K562 (cell line): Measurements from ENCODE around the gene UBE2O. TPM values are rescaled to one million over a fixed set of nuclear protein-coding genes. Genes with fewer than 3 reads are reported as not detected.

ENCODE experiments used
- ATAC-seq: fragments of 200-7000 bp; cut with Tn5 transposase; 3 replicates; pipeline ENCODE4 v1.9.1; 2020; ENCODE audit warnings: moderate library complexity
- BruUV-seq: library from RNA; stranded (reverse); fragments of 400-500 nt; replicated peaks from 2 replicates; lab custom pipeline; 2021; lab: Mats Ljungman, UMichigan
- CTCF ChIA-PET: fragments of 300-600 bp; formaldehyde crosslinking; extraction: SDS; loops from one replicate; lab custom pipeline; 2021; ENCODE audit warnings: low intra/inter-chr PET ratio; lab: Yijun Ruan, JAX
- POLR2A ChIA-PET: fragments of 300-600, 350-650 bp; sonication (Branson Sonifier 250); formaldehyde crosslinking; extraction: SDS; loops from one replicate; lab custom pipeline; 2021; ENCODE audit warnings: antibody characterized with exemption, inconsistent platforms; lab: Yijun Ruan, JAX
- DNase-seq, 4 experiments: peaks; one replicate each; pipeline versions ENCODE4 v3.0.0 to v3.0.0-alpha.2; 2011 to 2018; ENCODE audit warnings: low spot score in 3 of 4, mixed read lengths in 3 of 4; ENCODE audit errors: extremely low read depth in 1 of 4
- FAIRE-seq: peaks from 2 replicates; lab custom pipeline; 2011; peaks lifted over from hg19 to GRCh38; lab: Jason Lieb, UNC
- H2AFZ ChIP-seq: 2 replicates; pipeline ENCODE4 v1.6.0; 2011; ENCODE audit warnings: low read depth, low read length, control low read depth, inconsistent platforms
- H3K27ac ChIP-seq: fragments of 200-600 bp; 3 replicates; pipeline ENCODE4 v1.8.0; 2011; ENCODE audit warnings: low read depth, mild to moderate bottlenecking, control low read depth, inconsistent platforms, low read length, moderate library complexity, mixed read lengths; ENCODE audit errors: extremely low read depth
- H3K27me3 ChIP-seq, 2 experiments: fragments of 300-600 bp in 1 of 2; 2 replicates in 1 of 2; 3 replicates in 1 of 2; pipeline versions ENCODE4 v1.6.0 to v1.8.0; 2011; ENCODE audit warnings: inconsistent platforms in 2 of 2, low read length in 2 of 2, mild to moderate bottlenecking in 1 of 2, mixed read lengths in 1 of 2, moderate library complexity in 1 of 2; ENCODE audit not compliant: control insufficient read depth in 2 of 2, insufficient read depth in 2 of 2
- H3K36me3 ChIP-seq: fragments of 300-600 bp; 3 replicates; pipeline ENCODE4 v1.8.0; 2011; ENCODE audit warnings: mild to moderate bottlenecking, low read length, inconsistent platforms; ENCODE audit not compliant: control insufficient read depth, insufficient read depth
- H3K4me1 ChIP-seq, 2 experiments: fragments of 200-600 bp in 1 of 2; replicated peaks in 1 of 2; 2 replicates in 1 of 2; 3 replicates in 1 of 2; pipeline versions ENCODE4 v1.5.1 to v1.8.0; 2011; ENCODE audit warnings: inconsistent platforms in 2 of 2, low read length in 2 of 2, mild to moderate bottlenecking in 1 of 2, mixed read lengths in 1 of 2, moderate library complexity in 1 of 2; ENCODE audit not compliant: control insufficient read depth in 2 of 2, insufficient read depth in 2 of 2
- H3K4me2 ChIP-seq: 2 replicates; pipeline ENCODE4 v1.6.1; 2011; ENCODE audit warnings: low read length, control low read depth, inconsistent platforms, mixed read lengths; ENCODE audit not compliant: insufficient read depth
- H3K4me3 ChIP-seq: fragments of 200-600 bp; sonication (generic), shearing (Covaris generic); 2 replicates; pipeline ENCODE4 v1.5.1; 2016; ENCODE audit warnings: control low read depth, inconsistent platforms
- H3K79me2 ChIP-seq: fragments of 200-600 bp; 3 replicates; pipeline ENCODE4 v1.8.0; 2011; ENCODE audit warnings: low read length, inconsistent platforms; ENCODE audit not compliant: control insufficient read depth, insufficient read depth
- H3K9ac ChIP-seq, 2 experiments: 2 replicates each; pipeline versions ENCODE4 v1.6.0 to v1.6.1; 2011; ENCODE audit warnings: low read depth in 2 of 2, low read length in 2 of 2, control low read depth in 1 of 2, inconsistent platforms in 1 of 2, mild to moderate bottlenecking in 1 of 2, mixed read lengths in 1 of 2; ENCODE audit not compliant: insufficient read depth in 1 of 2
- H3K9me1 ChIP-seq: one replicate; pipeline ENCODE4 v1.6.0; 2011; ENCODE audit warnings: inconsistent platforms, mild to moderate bottlenecking, low read length, moderate library complexity; ENCODE audit not compliant: control insufficient read depth, insufficient read depth
- H3K9me3 ChIP-seq: replicated peaks from 2 replicates; pipeline ENCODE4 v1.5.1; 2011; ENCODE audit warnings: low read depth, low read length, inconsistent platforms; ENCODE audit not compliant: control insufficient read depth, insufficient read depth
- H4K20me1 ChIP-seq: replicated peaks from 2 replicates; pipeline ENCODE4 v1.6.1; 2011; ENCODE audit warnings: low read length, inconsistent platforms, mixed read lengths; ENCODE audit not compliant: control insufficient read depth, insufficient read depth
- DEAF1 ChIP-seq: fragments of 450-650 bp; formaldehyde crosslinking; IDR thresholded peaks from 2 replicates; pipeline ENCODE4 v1.4.0; 2020; ENCODE audit warnings: mild to moderate bottlenecking, moderate library complexity
- LARP7 ChIP-seq: fragments of 450-650 bp; IDR thresholded peaks from 2 replicates; pipeline ENCODE4 v1.6.1; 2016
- NFIC ChIP-seq: fragments of 450-650 bp; IDR thresholded peaks from 2 replicates; pipeline ENCODE4 v1.6.1; 2017; ENCODE audit warnings: mild to moderate bottlenecking, inconsistent platforms
- NRF1 ChIP-seq, 2 experiments: fragments of 450-650 bp; IDR thresholded peaks in 1 of 2; conservative IDR thresholded peaks in 1 of 2; 2 replicates each; pipeline ENCODE4 v1.6.1; 2014; ENCODE audit warnings: mild to moderate bottlenecking in 2 of 2
- SMAD1 ChIP-seq: fragments of 150-350 bp; IDR thresholded peaks from 2 replicates; pipeline ENCODE4 v1.6.1; 2014; ENCODE audit warnings: low read length, low read depth; ENCODE audit not compliant: partially characterized antibody
- SNAPC5 ChIP-seq: fragments of 250-450 bp; sonication (Bioruptor Pico); IDR thresholded peaks from 2 replicates; pipeline ENCODE4 v1.8.0; 2021; ENCODE audit warnings: moderate library complexity, mild to moderate bottlenecking, inconsistent platforms
- ZNF23 ChIP-seq: fragments of 250-450 bp; sonication (Bioruptor Pico); IDR thresholded peaks from 2 replicates; pipeline ENCODE4 v1.4.0; 2020; ENCODE audit warnings: mild to moderate bottlenecking
- WGBS: fragments of 100-300 bp; shearing (Covaris generic); methylation state at CpG from one replicate; pipeline ENCODE4 v1.1.6; 2016; ENCODE audit warnings: low coverage, mixed read lengths; ENCODE audit not compliant: insufficient coverage; ENCODE audit errors: missing lambda C conversion rate; 5-methylcytosine and 5-hydroxymethylcytosine counted together
- in situ Hi-C: fragments of 300-500 bp; cut with MboI; formaldehyde crosslinking; loops from 4 replicates; pipeline ENCODE4 v1.15.0; 2018; ENCODE audit warnings: inconsistent platforms, mixed read lengths
- intact Hi-C: fragments of 100-400 bp; cut with micrococcal nuclease; formaldehyde crosslinking; loops from 2 replicates; pipeline ENCODE4 v1.14.2; 2022
- polyA plus RNA-seq, 8 experiments: library from polyadenylated mRNA; depleted of rRNA in 4 of 8; stranded (reverse) in 5 of 8; unstranded in 3 of 8; fragments of >200 nt; fragmentation: Nextera tagmentation in 2 of 8; fragmentation: Illumina TruSeq in 1 of 8; extraction: Ambion mirVana in 2 of 8; extraction: Trizol in 1 of 8; gene quantifications; 2 replicates each; pipeline versions ENCODE4 v1.2.1 to v1.2.3, GENCODE V29; 2011 to 2014; ENCODE audit warnings: inconsistent platforms in 1 of 8, missing spikeins in 1 of 8
- total RNA-seq, 7 experiments: library from RNA; depleted of rRNA in 6 of 7; stranded (reverse); fragments of >200 nt in 6 of 7; fragmentation: Illumina TruSeq in 2 of 7; extraction: Trizol in 2 of 7; gene quantifications; 2 replicates each; pipeline versions ENCODE4 v1.2.1 to v1.2.3, GENCODE V29; 2011 to 2021; ENCODE audit warnings: low replicate concordance in 1 of 7
- TF ChIP-seq, protein P1 (sequence below): sonication (generic); formaldehyde crosslinking; IDR thresholded peaks from 2 replicates; pipeline ENCODE4 v1.8.0; 2022; ENCODE audit warnings: mild to moderate bottlenecking, missing genetic modification reagents
- TF ChIP-seq, protein P2 (sequence below): fragments of 450-650 bp; conservative IDR thresholded peaks from 2 replicates; pipeline ENCODE4 v1.6.1; 2016; ENCODE audit warnings: missing genetic modification characterization, low read depth, mild to moderate bottlenecking, control low read depth, missing compliant biosample characterization

Gene UBE2O
- total and polyA plus RNA-seq, 9 of the 15 experiments (the other 6 are each of a cell fraction or from before 2014, with no cell fraction given) = 1.6 to 39.7 (median 13.3) TPM

GRCh38 chr17:76422860-76423259 is 30.1 kb downstream of the UBE2O start (continued):
- TF ChIP-seq, protein P1, sequence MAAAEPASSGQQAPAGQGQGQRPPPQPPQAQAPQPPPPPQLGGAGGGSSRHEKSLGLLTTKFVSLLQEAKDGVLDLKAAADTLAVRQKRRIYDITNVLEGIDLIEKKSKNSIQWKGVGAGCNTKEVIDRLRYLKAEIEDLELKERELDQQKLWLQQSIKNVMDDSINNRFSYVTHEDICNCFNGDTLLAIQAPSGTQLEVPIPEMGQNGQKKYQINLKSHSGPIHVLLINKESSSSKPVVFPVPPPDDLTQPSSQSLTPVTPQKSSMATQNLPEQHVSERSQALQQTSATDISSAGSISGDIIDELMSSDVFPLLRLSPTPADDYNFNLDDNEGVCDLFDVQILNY = no peak
- TF ChIP-seq, protein P2, sequence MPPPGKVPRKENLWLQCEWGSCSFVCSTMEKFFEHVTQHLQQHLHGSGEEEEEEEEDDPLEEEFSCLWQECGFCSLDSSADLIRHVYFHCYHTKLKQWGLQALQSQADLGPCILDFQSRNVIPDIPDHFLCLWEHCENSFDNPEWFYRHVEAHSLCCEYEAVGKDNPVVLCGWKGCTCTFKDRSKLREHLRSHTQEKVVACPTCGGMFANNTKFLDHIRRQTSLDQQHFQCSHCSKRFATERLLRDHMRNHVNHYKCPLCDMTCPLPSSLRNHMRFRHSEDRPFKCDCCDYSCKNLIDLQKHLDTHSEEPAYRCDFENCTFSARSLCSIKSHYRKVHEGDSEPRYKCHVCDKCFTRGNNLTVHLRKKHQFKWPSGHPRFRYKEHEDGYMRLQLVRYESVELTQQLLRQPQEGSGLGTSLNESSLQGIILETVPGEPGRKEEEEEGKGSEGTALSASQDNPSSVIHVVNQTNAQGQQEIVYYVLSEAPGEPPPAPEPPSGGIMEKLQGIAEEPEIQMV (tag) = no peak
- TF ChIP-seq ZNF23 (CRISPR knock-in tag) (no peak), LARP7 (no peak), NFIC (no peak), NRF1 (conservative IDR thresholded peaks at IDR 0.05 in 1 of 2, IDR thresholded peaks at IDR 0.05 in 1 of 2) (no peak)

DNA sequence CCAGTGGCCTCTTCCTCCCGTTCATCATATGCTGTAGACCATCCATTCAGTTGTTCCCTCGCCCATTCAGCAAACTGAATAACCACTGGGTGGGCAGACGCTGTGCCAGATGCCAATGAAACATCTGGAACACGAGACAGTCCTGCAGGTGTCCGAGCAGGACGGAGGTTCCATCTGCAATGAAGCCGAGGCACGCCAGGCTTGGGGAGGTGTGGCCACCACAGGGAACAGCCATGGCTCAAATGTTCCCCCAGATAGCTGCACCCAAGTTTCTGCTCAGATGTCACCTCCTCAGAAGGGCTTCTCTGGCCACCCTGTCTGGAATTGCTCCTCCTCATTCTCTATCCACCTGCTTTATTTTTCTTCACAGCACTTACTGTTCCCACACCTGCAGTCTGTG is 30.5 kb downstream of the UBE2O start:
- no peak for ATAC-seq
- no peak for DNase-seq
- BruUV-seq = no TSS peak
- 91% methylated on average over 7 of the region's 8 CpGs for WGBS
- H3K4me1 ChIP-seq = peaks cover 6 to 22% of the 10 kb centered on the region in 2 experiments; a peak in 4 of 5 replicates
- H3K27ac ChIP-seq = no peak overlapping the region
- H2AFZ ChIP-seq = no peak overlapping the region
- no peaks in the 10 kb centered on the region for H3K27me3 ChIP-seq
- CTCF ChIA-PET = no interaction called here
- peaks cover 56% of the 10 kb centered on the region for H3K79me2 ChIP-seq
- H3K36me3 ChIP-seq = peaks cover 5% of the 10 kb centered on the region; the same call in 2 of the 3 replicates
- intact Hi-C loops (no loop called here), in situ Hi-C loops (no loop called here)
- H4K20me1 ChIP-seq = peaks cover 7% of the 10 kb centered on the region
- no peak overlapping the region for H3K4me3 ChIP-seq
- POLR2A ChIA-PET = no interaction called here
- no peaks in the 10 kb centered on the region for H3K9me1 ChIP-seq
- no peaks in the 10 kb centered on the region for H3K9me3 ChIP-seq
- H3K9ac ChIP-seq = no peak overlapping the region; a peak in 1 of 4 replicates
- FAIRE-seq = no peak
- no peak overlapping the region for H3K4me2 ChIP-seq
- no peak for TF ChIP-seq SMAD1
- no peak for TF ChIP-seq SNAPC5
- TF ChIP-seq DEAF1 (CRISPR knock-in tag) = no peak
- no peak for TF ChIP-seq NFIC
